ENCODE results near the gene ITPR1. TPM values are rescaled to one million over a fixed set of nuclear protein-coding genes. Genes with fewer than 3 reads are reported as not detected.

Gene ITPR1
- total and polyA plus RNA-seq, 4 donors = 30.7 to 294 (median 149) TPM

Other genes with a start within 250 kb of the ITPR1 start
- gene SETMAR, start 190.0 kb upstream of the ITPR1 start, total RNA-seq = 10 to 100 TPM; 23.4 to 26.1 TPM
- 10 to 100 TPM; 15.7 to 30.2 TPM for gene SETMAR, start 190.0 kb upstream of the ITPR1 start, polyA plus RNA-seq
- gene SUMF1, start 26.1 kb upstream of the ITPR1 start, total RNA-seq = 10 to 100 TPM; 26.5 to 35.8 TPM
- gene SUMF1, start 26.1 kb upstream of the ITPR1 start, polyA plus RNA-seq = 10 to 100 TPM; 23.3 to 30.4 TPM